Neural crest cell (in vitro differentiated cells): ENCODE measurements around the gene CCDC51. TPM values are rescaled to one million over a fixed set of nuclear protein-coding genes. Genes with fewer than 3 reads are reported as not detected.
A peak's percentile ranks its signal among the peaks of the same experiment; 100 is the strongest.
"Not testable (repeated sequence)": the region's sequence is repeated elsewhere in the genome, so short reads cannot be mapped to it uniquely, and the experiment has no call there.

Experiments used
- DNase-seq: peaks from one replicate; pipeline ENCODE4 v3.0.0; 2021; ENCODE audit warnings: low read depth, mixed read lengths, low spot score
- H3K27ac Mint-ChIP-seq: one replicate; pipeline ENCODE4 v1.8.0; 2021; ENCODE audit warnings: mild to moderate bottlenecking, mixed read lengths; ENCODE audit not compliant: unreplicated experiment
- H3K27me3 Mint-ChIP-seq: 2 replicates; pipeline ENCODE4 v1.8.0; 2021; ENCODE audit warnings: low read depth, mild to moderate bottlenecking, mixed read lengths
- H3K36me3 Mint-ChIP-seq: 2 replicates; pipeline ENCODE4 v1.8.0; 2021; ENCODE audit warnings: low read depth, mild to moderate bottlenecking, mixed read lengths
- H3K4me1 Mint-ChIP-seq: 2 replicates; pipeline ENCODE4 v1.8.0; 2021; ENCODE audit warnings: mixed read lengths
- H3K4me3 Mint-ChIP-seq: one replicate; pipeline ENCODE4 v1.8.0; 2021; ENCODE audit warnings: mild to moderate bottlenecking, mixed read lengths
- H3K9me3 Mint-ChIP-seq: 2 replicates; pipeline ENCODE4 v1.8.0; 2021; ENCODE audit warnings: mixed read lengths
- CTCF ChIP-seq: fragments of 200-600 bp; sonication (generic); conservative IDR thresholded peaks from 2 replicates; pipeline ENCODE4 v1.5.0; 2021; ENCODE audit warnings: antibody characterized with exemption, mild to moderate bottlenecking
- total RNA-seq: library from RNA; stranded (reverse); gene quantifications from 2 replicates; pipeline ENCODE4 v1.2.1, GENCODE V29; 2021

Gene CCDC51
- total RNA-seq, 1 donor from 2014 or later, result 12.4 TPM

GRCh38 chr3:48404440-48405342 is 35.2 kb downstream of the CCDC51 start:
- Mint-ChIP-seq H3K27ac (peak overlapping the region; percentile 27), H3K36me3 (peaks cover 10% of the 10 kb centered on the region), H3K9me3 (no peaks in the 10 kb centered on the region)

DNA sequence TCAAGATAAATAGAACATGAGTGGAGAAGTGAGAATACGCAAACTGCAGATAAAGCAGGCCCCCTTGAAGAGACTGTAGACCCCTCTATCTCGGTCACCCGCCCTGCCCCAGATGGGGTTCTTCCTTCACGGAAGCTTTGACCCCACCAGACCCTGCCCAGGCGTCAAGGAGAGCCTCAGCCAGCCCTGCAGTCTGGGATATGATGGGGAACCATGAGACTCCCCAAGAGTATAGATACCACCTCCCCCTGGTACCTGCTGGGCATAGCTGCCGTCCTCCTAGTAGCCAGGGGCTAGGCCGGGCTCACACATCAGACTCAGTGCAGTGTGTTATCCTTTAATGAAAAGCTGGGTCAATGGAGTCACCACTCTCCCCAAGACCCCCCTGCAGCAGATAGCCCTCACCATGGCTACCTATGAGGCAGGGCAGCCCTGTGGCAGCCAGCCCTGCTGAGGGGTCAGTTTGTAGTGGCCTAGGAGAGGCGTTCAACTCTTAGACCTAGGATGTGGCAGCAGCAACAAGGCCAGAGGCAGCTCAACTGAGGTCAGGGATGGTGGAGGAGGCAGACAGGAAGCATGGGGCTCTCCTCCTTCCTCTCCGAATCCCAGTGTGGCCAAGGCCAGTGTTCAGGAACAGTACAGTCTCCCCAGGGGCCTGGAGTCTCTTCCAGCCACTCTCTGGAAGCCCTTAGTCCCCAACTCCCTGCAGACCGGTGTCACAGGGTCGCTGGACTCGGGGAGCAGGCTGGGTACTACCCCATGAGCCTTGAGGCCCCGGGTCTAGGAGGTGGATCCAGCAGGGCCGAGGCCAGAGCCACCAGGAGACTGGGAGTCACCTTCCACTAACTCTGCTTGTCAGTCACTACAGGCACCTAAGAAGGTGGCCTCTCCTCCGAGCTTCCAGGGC is 36.1 kb downstream of the CCDC51 start:
- Mint-ChIP-seq H3K4me1 (no peaks in the 10 kb centered on the region), H3K9me3 (no peaks in the 10 kb centered on the region), H3K36me3 (peaks cover 10% of the 10 kb centered on the region), H3K27me3 (no peaks in the 10 kb centered on the region), H3K27ac (no peak overlapping the region), H3K4me3 (no peak overlapping the region)
- DNase-seq, result no peak
- no peak for TF ChIP-seq CTCF

More at GRCh38 chr3:48404440-48405342, 35.2 kb downstream of the CCDC51 start:
- DNase-seq, result no peak
- no peak for TF ChIP-seq CTCF
- H3K27me3 Mint-ChIP-seq, result no peaks in the 10 kb centered on the region
- no peak overlapping the region for H3K4me3 Mint-ChIP-seq
- H3K4me1 Mint-ChIP-seq, result no peaks in the 10 kb centered on the region

DNA sequence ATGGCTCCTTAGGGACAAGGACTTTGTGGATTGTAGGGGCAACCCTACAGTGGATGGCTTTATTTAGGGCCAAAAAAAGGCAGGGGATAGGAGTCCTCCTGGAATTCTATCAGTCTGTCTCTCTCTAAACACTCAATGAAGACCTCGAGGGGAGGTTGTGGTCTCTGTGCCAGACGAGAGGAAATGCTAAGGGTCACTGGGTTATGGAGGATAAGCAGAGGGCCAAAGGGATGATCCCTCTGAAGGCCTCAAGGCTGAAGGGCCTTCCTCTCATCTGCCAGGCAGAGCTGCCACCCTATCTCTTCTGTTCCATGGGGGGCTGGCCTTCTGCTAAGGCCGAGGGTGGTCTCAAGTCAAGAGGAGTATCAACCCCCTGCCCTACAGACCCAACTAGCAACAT is 37.0 kb downstream of the CCDC51 start:
- H3K4me3 Mint-ChIP-seq, result no peak overlapping the region
- no peaks in the 10 kb centered on the region for H3K27me3 Mint-ChIP-seq
- no peak overlapping the region for H3K27ac Mint-ChIP-seq
- H3K4me1 Mint-ChIP-seq, result no peaks in the 10 kb centered on the region
- no peak for TF ChIP-seq CTCF
- H3K9me3 Mint-ChIP-seq, result no peaks in the 10 kb centered on the region
- DNase-seq, result no peak
- H3K36me3 Mint-ChIP-seq, result peaks cover 10% of the 10 kb centered on the region

GRCh38 chr3:48402281-48402732 is 37.6 kb downstream of the CCDC51 start:
- H3K36me3 Mint-ChIP-seq, result peaks cover 10% of the 10 kb centered on the region
- no peaks in the 10 kb centered on the region for H3K4me1 Mint-ChIP-seq
- H3K27me3 Mint-ChIP-seq, result no peaks in the 10 kb centered on the region
- no peaks in the 10 kb centered on the region for H3K9me3 Mint-ChIP-seq
- no peak for DNase-seq
- H3K27ac Mint-ChIP-seq, result no peak overlapping the region
- no peak for TF ChIP-seq CTCF
- H3K4me3 Mint-ChIP-seq, result no peak overlapping the region

- H3K36me3 Mint-ChIP-seq, H3K27me3 Mint-ChIP-seq, H3K27ac Mint-ChIP-seq, H3K4me1 Mint-ChIP-seq, H3K9me3 Mint-ChIP-seq, DNase-seq, H3K4me3 Mint-ChIP-seq: not testable (repeated sequence)
Observed at GRCh38 chr3:48401434-48401901, 38.5 kb downstream of the CCDC51 start.
